ENCODE measurements around the gene RNF123.
"Not testable (repeated sequence)": the region's sequence is repeated elsewhere in the genome, so short reads cannot be mapped to it uniquely, and the experiment has no call there.

RNF123 gene

GRCh38 chr3:49747792-49748480 lies 58.6 kb downstream of the RNF123 start:
- DNase-seq (ENCODE audit: extremely low read depth, insufficient read length) = no peak
- Histone ChIP-seq H3K27me3 (replicated peaks; ENCODE audit: control insufficient read depth, insufficient read depth, low read length) (no peaks in the 10 kb centered on the region), H3K4me3 (replicated peaks; ENCODE audit: low read depth, low read length) (no peak overlapping the region), H3K36me3 (ENCODE audit: control insufficient read depth, insufficient read depth, low read length) (peaks cover 7% of the 10 kb centered on the region)
- TF ChIP-seq CTCF (IDR thresholded peaks at IDR 0.05; ENCODE audit: insufficient read depth, low read length, poor library complexity, severe bottlenecking) = no peak

- DNase-seq (ENCODE audit: extremely low read depth, insufficient read length); H3K36me3 ChIP-seq (ENCODE audit: control insufficient read depth, insufficient read depth, low read length); H3K27me3 ChIP-seq (replicated peaks; ENCODE audit: control insufficient read depth, insufficient read depth, low read length); H3K4me3 ChIP-seq (replicated peaks; ENCODE audit: low read depth, low read length): not testable (repeated sequence)
These were observed 59.5 kb downstream of the RNF123 start for GRCh38 chr3:49748874-49749273.

- no peak for TF ChIP-seq CTCF (IDR thresholded peaks at IDR 0.05; ENCODE audit: insufficient read depth, low read length, poor library complexity, severe bottlenecking)
- DNase-seq (ENCODE audit: extremely low read depth, insufficient read length) = no peak
- peaks cover 6% of the 10 kb centered on the region for H3K36me3 ChIP-seq (ENCODE audit: control insufficient read depth, insufficient read depth, low read length)
- no peak overlapping the region for H3K4me3 ChIP-seq (replicated peaks; ENCODE audit: low read depth, low read length)
- no peaks in the 10 kb centered on the region for H3K27me3 ChIP-seq (replicated peaks; ENCODE audit: control insufficient read depth, insufficient read depth, low read length)
These were observed 60.7 kb downstream of the RNF123 start for GRCh38 chr3:49750056-49750455.

- no peak for TF ChIP-seq CTCF (IDR thresholded peaks at IDR 0.05; ENCODE audit: insufficient read depth, low read length, poor library complexity, severe bottlenecking)
- Histone ChIP-seq H3K27me3 (replicated peaks; ENCODE audit: control insufficient read depth, insufficient read depth, low read length) (no peaks in the 10 kb centered on the region), H3K4me3 (replicated peaks; ENCODE audit: low read depth, low read length) (no peak overlapping the region), H3K36me3 (ENCODE audit: control insufficient read depth, insufficient read depth, low read length) (peaks cover 6% of the 10 kb centered on the region)
- DNase-seq (ENCODE audit: extremely low read depth, insufficient read length) = no peak
These were observed 62.1 kb downstream of the RNF123 start for GRCh38 chr3:49751501-49751900.

GRCh38 chr3:49754536-49754935 lies 65.2 kb downstream of the RNF123 start:
- H3K4me3 ChIP-seq (replicated peaks; ENCODE audit: low read depth, low read length) = no peak overlapping the region
- no peaks in the 10 kb centered on the region; the same call in 1 of the 2 replicates for H3K36me3 ChIP-seq (ENCODE audit: control insufficient read depth, insufficient read depth, low read length)
- H3K27me3 ChIP-seq (replicated peaks; ENCODE audit: control insufficient read depth, insufficient read depth, low read length) = no peaks in the 10 kb centered on the region
- TF ChIP-seq CTCF (IDR thresholded peaks at IDR 0.05; ENCODE audit: insufficient read depth, low read length, poor library complexity, severe bottlenecking) = no peak
- no peak for DNase-seq (ENCODE audit: extremely low read depth, insufficient read length)

GRCh38 chr3:49756036-49756435 lies 66.7 kb downstream of the RNF123 start:
- no peak for DNase-seq (ENCODE audit: extremely low read depth, insufficient read length)
- no peak for TF ChIP-seq CTCF (IDR thresholded peaks at IDR 0.05; ENCODE audit: insufficient read depth, low read length, poor library complexity, severe bottlenecking)
- no peak overlapping the region for H3K4me3 ChIP-seq (replicated peaks; ENCODE audit: low read depth, low read length)
- H3K36me3 ChIP-seq (ENCODE audit: control insufficient read depth, insufficient read depth, low read length) = no peaks in the 10 kb centered on the region; the same call in 1 of the 2 replicates
- H3K27me3 ChIP-seq (replicated peaks; ENCODE audit: control insufficient read depth, insufficient read depth, low read length) = no peaks in the 10 kb centered on the region
